Ishikawa (cell line): ENCODE data around the gene ACSS1.

ENCODE experiments used
- CEBPB ChIP-seq: IDR thresholded peaks from 2 replicates; pipeline ENCODE4 v1.6.1; 2012
- CREB1 ChIP-seq: IDR thresholded peaks from 2 replicates; pipeline ENCODE4 v1.6.1; 2012; ENCODE audit warnings: low read depth
- EGR1 ChIP-seq: IDR thresholded peaks from 2 replicates; pipeline ENCODE4 v1.6.1; 2012
- EP300 ChIP-seq: IDR thresholded peaks from 2 replicates; pipeline ENCODE4 v1.6.1; 2012; ENCODE audit warnings: borderline replicate concordance
- FOXM1 ChIP-seq: IDR thresholded peaks from 2 replicates; pipeline ENCODE4 v1.6.1; 2012; ENCODE audit warnings: low read depth, borderline replicate concordance
- MAX ChIP-seq: IDR thresholded peaks from 2 replicates; pipeline ENCODE4 v1.6.1; 2012
- NFIC ChIP-seq: IDR thresholded peaks from 2 replicates; pipeline ENCODE4 v1.6.1; 2012
- RAD21 ChIP-seq: IDR thresholded peaks from 2 replicates; pipeline ENCODE4 v1.6.1; 2012; ENCODE audit warnings: low read depth
- TAF1 ChIP-seq: IDR thresholded peaks from 2 replicates; pipeline ENCODE4 v1.6.1; 2012; ENCODE audit warnings: low read depth, mild to moderate bottlenecking
- TCF12 ChIP-seq: IDR thresholded peaks from 2 replicates; pipeline ENCODE4 v1.6.1; 2012; ENCODE audit warnings: low read depth
- TEAD4 ChIP-seq: IDR thresholded peaks from 2 replicates; pipeline ENCODE4 v1.6.1; 2012
- USF1 ChIP-seq: IDR thresholded peaks from 2 replicates; pipeline ENCODE4 v1.6.1; 2012
- YY1 ChIP-seq: IDR thresholded peaks from 2 replicates; pipeline ENCODE4 v1.6.1; 2012; ENCODE audit warnings: low read depth
- ZBTB7A ChIP-seq: IDR thresholded peaks from 2 replicates; pipeline ENCODE4 v1.6.1; 2012; ENCODE audit warnings: low read depth
- TF ChIP-seq, protein P1 (sequence below): IDR thresholded peaks from 2 replicates; pipeline ENCODE4 v1.6.1; 2012; ENCODE audit warnings: low read depth, mild to moderate bottlenecking

The ACSS1 gene

GRCh38 chr20:25013478-25014380, 44.2 kb downstream of the ACSS1 start:
- TF ChIP-seq FOXM1 (no peak), NFIC (no peak), TCF12 (no peak), CREB1 (no peak), CEBPB (no peak), ZBTB7A (no peak), USF1 (no peak), MAX (no peak), YY1 (no peak), EP300 (no peak), TAF1 (no peak), RAD21 (no peak)
- TF ChIP-seq, protein P1, sequence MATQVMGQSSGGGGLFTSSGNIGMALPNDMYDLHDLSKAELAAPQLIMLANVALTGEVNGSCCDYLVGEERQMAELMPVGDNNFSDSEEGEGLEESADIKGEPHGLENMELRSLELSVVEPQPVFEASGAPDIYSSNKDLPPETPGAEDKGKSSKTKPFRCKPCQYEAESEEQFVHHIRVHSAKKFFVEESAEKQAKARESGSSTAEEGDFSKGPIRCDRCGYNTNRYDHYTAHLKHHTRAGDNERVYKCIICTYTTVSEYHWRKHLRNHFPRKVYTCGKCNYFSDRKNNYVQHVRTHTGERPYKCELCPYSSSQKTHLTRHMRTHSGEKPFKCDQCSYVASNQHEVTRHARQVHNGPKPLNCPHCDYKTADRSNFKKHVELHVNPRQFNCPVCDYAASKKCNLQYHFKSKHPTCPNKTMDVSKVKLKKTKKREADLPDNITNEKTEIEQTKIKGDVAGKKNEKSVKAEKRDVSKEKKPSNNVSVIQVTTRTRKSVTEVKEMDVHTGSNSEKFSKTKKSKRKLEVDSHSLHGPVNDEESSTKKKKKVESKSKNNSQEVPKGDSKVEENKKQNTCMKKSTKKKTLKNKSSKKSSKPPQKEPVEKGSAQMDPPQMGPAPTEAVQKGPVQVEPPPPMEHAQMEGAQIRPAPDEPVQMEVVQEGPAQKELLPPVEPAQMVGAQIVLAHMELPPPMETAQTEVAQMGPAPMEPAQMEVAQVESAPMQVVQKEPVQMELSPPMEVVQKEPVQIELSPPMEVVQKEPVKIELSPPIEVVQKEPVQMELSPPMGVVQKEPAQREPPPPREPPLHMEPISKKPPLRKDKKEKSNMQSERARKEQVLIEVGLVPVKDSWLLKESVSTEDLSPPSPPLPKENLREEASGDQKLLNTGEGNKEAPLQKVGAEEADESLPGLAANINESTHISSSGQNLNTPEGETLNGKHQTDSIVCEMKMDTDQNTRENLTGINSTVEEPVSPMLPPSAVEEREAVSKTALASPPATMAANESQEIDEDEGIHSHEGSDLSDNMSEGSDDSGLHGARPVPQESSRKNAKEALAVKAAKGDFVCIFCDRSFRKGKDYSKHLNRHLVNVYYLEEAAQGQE: no peak

GRCh38 chr20:25012616-25013189, 45.2 kb downstream of the ACSS1 start:
- TF ChIP-seq ZBTB7A (no peak), MAX (no peak), NFIC (no peak), CEBPB (no peak), TCF12 (no peak), CREB1 (no peak), RAD21 (no peak), USF1 (no peak), FOXM1 (no peak), TAF1 (no peak), EGR1 (no peak), YY1 (no peak), TEAD4 (no peak), EP300 (no peak)
- TF ChIP-seq, protein P1: no peak

GRCh38 chr20:25011831-25012241, 46.1 kb downstream of the ACSS1 start:
- TF ChIP-seq CEBPB (no peak), CREB1 (no peak), RAD21 (no peak), FOXM1 (no peak), EGR1 (no peak), ZBTB7A (no peak), USF1 (no peak), TEAD4 (no peak), YY1 (no peak), MAX (no peak), NFIC (no peak), EP300 (no peak), TAF1 (no peak), TCF12 (no peak)
- TF ChIP-seq, protein P1: no peak
